WTC11 (cell line): ENCODE data around the gene ZNF782. TPM values are rescaled to one million over a fixed set of nuclear protein-coding genes. Genes with fewer than 3 reads are reported as not detected.

Source experiments
- ATAC-seq: fragments of 200-7000 bp; cut with Tn5 transposase; 2 replicates; pipeline ENCODE4 v1.10.0; 2021; ENCODE audit warnings: mild to moderate bottlenecking, moderate library complexity
- CTCF ChIA-PET: fragments of 300-600 bp; sonication (Branson Sonifier 250); formaldehyde crosslinking; loops from one replicate; lab custom pipeline; 2021; ENCODE audit warnings: antibody characterized with exemption; lab: Charles Lee
- POLR2A ChIA-PET: fragments of 350-600 bp; sonication (Branson Sonifier 250); formaldehyde crosslinking; loops from one replicate; lab custom pipeline; 2021; ENCODE audit warnings: antibody characterized with exemption; lab: Charles Lee
- DNase-seq: peaks from one replicate; pipeline ENCODE4 v3.0.0; 2021; ENCODE audit warnings: low spot score
- H3K27ac Mint-ChIP-seq: 2 replicates; pipeline ENCODE4 v1.8.0; 2021; ENCODE audit warnings: mixed read lengths
- H3K27me3 Mint-ChIP-seq: 2 replicates; pipeline ENCODE4 v1.8.0; 2021; ENCODE audit warnings: low read depth, mild to moderate bottlenecking, moderate library complexity, mixed read lengths
- H3K36me3 Mint-ChIP-seq: 2 replicates; pipeline ENCODE4 v1.8.0; 2021; ENCODE audit warnings: mixed read lengths
- H3K4me1 Mint-ChIP-seq: 2 replicates; pipeline ENCODE4 v1.8.0; 2022; ENCODE audit warnings: mixed read lengths
- H3K4me3 Mint-ChIP-seq: 2 replicates; pipeline ENCODE4 v1.8.0; 2021; ENCODE audit warnings: mild to moderate bottlenecking, moderate library complexity, mixed read lengths
- H3K9me3 Mint-ChIP-seq: 2 replicates; pipeline ENCODE4 v1.8.0; 2021; ENCODE audit warnings: mixed read lengths
- ATF1 ChIP-seq: sonication (generic); formaldehyde crosslinking; IDR thresholded peaks from 2 replicates; pipeline ENCODE4 v1.8.1; 2023; ENCODE audit warnings: mild to moderate bottlenecking, moderate library complexity, missing genetic modification reagents
- CREM ChIP-seq: sonication (generic); formaldehyde crosslinking; IDR thresholded peaks from 2 replicates; pipeline ENCODE4 v1.8.1; 2022; ENCODE audit warnings: mild to moderate bottlenecking, missing genetic modification reagents, moderate library complexity
- CTCF ChIP-seq: fragments of 200-600 bp; IDR thresholded peaks from 2 replicates; pipeline ENCODE4 v1.8.0; 2022; ENCODE audit warnings: antibody characterized with exemption
- E2F1 ChIP-seq: sonication (generic); formaldehyde crosslinking; IDR thresholded peaks from 2 replicates; pipeline ENCODE4 v1.8.0; 2022; ENCODE audit warnings: mild to moderate bottlenecking, missing genetic modification reagents
- ELF4 ChIP-seq: sonication (generic); formaldehyde crosslinking; IDR thresholded peaks from 2 replicates; pipeline ENCODE4 v1.8.1; 2022; ENCODE audit warnings: low read depth, mild to moderate bottlenecking, moderate library complexity, missing genetic modification reagents
- FOXP4 ChIP-seq: sonication (generic); formaldehyde crosslinking; IDR thresholded peaks from 2 replicates; pipeline ENCODE4 v1.8.0; 2022; ENCODE audit warnings: mild to moderate bottlenecking, missing genetic modification reagents
- GABPB1 ChIP-seq: sonication (generic); formaldehyde crosslinking; IDR thresholded peaks from 2 replicates; pipeline ENCODE4 v1.8.1; 2023; ENCODE audit warnings: mild to moderate bottlenecking, missing genetic modification reagents
- GTF2I ChIP-seq: fragments of 250-450 bp; sonication (Bioruptor Pico); conservative IDR thresholded peaks from 2 replicates; pipeline ENCODE4 v1.4.0; 2021; ENCODE audit warnings: mild to moderate bottlenecking
- IRF2 ChIP-seq: sonication (generic); formaldehyde crosslinking; IDR thresholded peaks from 2 replicates; pipeline ENCODE4 v1.8.0; 2022; ENCODE audit warnings: low read depth, missing genetic modification reagents, borderline replicate concordance
- NFE2L1 ChIP-seq: sonication (generic); formaldehyde crosslinking; IDR thresholded peaks from 2 replicates; pipeline ENCODE4 v1.8.1; 2023; ENCODE audit warnings: missing genetic modification reagents
- NR2C2 ChIP-seq: sonication (generic); formaldehyde crosslinking; IDR thresholded peaks from 2 replicates; pipeline ENCODE4 v1.8.0; 2022; ENCODE audit warnings: mild to moderate bottlenecking, missing genetic modification reagents
- PRDM15 ChIP-seq: sonication (generic); formaldehyde crosslinking; IDR thresholded peaks from 2 replicates; pipeline ENCODE4 v1.8.0; 2022; ENCODE audit warnings: missing genetic modification reagents
- RELA ChIP-seq: sonication (generic); formaldehyde crosslinking; IDR thresholded peaks from 2 replicates; pipeline ENCODE4 v1.8.1; 2022; ENCODE audit warnings: missing genetic modification reagents, mild to moderate bottlenecking, borderline replicate concordance
- RORB ChIP-seq: fragments of 250-450 bp; sonication (Bioruptor Pico); IDR thresholded peaks from 2 replicates; pipeline ENCODE4 v1.9.0; 2021; ENCODE audit warnings: mild to moderate bottlenecking
- SOX15 ChIP-seq: fragments of 250-450 bp; sonication (Bioruptor Pico); IDR thresholded peaks from 2 replicates; pipeline ENCODE4 v1.9.0; 2021; ENCODE audit warnings: mild to moderate bottlenecking
- STAT6 ChIP-seq: sonication (generic); formaldehyde crosslinking; conservative IDR thresholded peaks from 2 replicates; pipeline ENCODE4 v1.8.1; 2023; ENCODE audit warnings: mild to moderate bottlenecking, low read depth, missing genetic modification reagents, moderate library complexity
- TEAD1 ChIP-seq: sonication (generic); formaldehyde crosslinking; IDR thresholded peaks from 2 replicates; pipeline ENCODE4 v1.8.0; 2022; ENCODE audit warnings: mild to moderate bottlenecking, missing genetic modification reagents
- ZMAT4 ChIP-seq: fragments of 250-450 bp; sonication (Bioruptor Pico); IDR thresholded peaks from 2 replicates; pipeline ENCODE4 v1.9.0; 2021; ENCODE audit warnings: mild to moderate bottlenecking
- ZNF121 ChIP-seq: sonication (generic); formaldehyde crosslinking; IDR thresholded peaks from 2 replicates; pipeline ENCODE4 v1.8.0; 2023; ENCODE audit warnings: missing genetic modification reagents
- ZNF423 ChIP-seq: fragments of 250-450 bp; sonication (Bioruptor Pico); IDR thresholded peaks from 2 replicates; pipeline ENCODE4 v2.1.2; 2022; ENCODE audit warnings: mild to moderate bottlenecking, moderate library complexity
- total RNA-seq: library from RNA; stranded (reverse); gene quantifications from 3 replicates; pipeline ENCODE4 v1.2.3, GENCODE V29; 2021
- TF ChIP-seq, protein P1 (sequence below): fragments of 250-450 bp; sonication (Bioruptor Pico); IDR thresholded peaks from 2 replicates; pipeline ENCODE4 v1.9.0; 2021; ENCODE audit warnings: mild to moderate bottlenecking, borderline replicate concordance

ZNF782 gene
- total RNA-seq, 1 experiment from 2014 or later = 6.2 TPM

GRCh38 chr9:96877269-96877668 lies 23.0 kb upstream of the ZNF782 start (continued):
- TF ChIP-seq GABPB1 (CRISPR knock-in tag) = no peak
- TF ChIP-seq ZNF423 = no peak
- TF ChIP-seq ZMAT4 = no peak
- TF ChIP-seq ATF1 (CRISPR knock-in tag) = no peak
- no peak for TF ChIP-seq NFE2L1
- TF ChIP-seq RORB (CRISPR knock-in tag) = no peak
- no peak for TF ChIP-seq CREM (CRISPR knock-in tag)
- TF ChIP-seq GTF2I = no peak
- no peak for TF ChIP-seq FOXP4
- no peak for TF ChIP-seq NR2C2 (CRISPR knock-in tag)

DNA sequence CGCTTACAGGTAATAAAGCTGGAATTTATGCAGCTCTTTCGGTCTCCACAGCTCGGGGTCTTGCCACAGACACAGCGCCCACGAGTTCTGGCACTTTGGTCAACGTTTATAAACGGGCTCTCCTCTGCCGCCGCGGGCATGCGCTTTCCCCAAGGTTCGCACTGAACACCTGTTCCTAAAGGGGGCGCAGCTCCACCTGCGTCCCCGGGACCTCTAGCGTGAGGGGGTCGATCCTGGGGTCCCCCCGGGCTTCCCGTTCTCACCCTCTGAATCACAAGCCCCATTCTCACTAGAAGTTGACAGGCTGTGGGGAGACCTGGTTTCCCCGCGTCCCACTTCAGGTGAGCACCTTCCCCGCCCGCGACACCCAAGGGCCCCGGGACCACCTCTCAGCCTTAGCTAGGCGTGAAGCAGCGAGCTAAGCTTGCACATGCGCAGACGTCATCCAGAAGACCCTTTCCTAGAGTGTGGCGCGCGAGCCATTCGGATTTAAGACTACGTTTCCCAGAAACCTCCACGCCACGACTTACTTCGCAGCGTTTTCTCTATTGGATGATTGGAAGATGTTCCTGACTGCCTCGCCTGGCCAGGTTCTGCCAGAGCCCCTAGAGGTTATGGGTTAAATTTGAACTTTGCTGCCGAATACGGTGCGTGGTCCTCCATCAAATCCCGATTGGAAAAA lies 21.3 kb upstream of the ZNF782 start:
- no peaks in the 10 kb centered on the region for H3K36me3 Mint-ChIP-seq
- no peak overlapping the region for H3K27ac Mint-ChIP-seq
- TF ChIP-seq, protein P1, sequence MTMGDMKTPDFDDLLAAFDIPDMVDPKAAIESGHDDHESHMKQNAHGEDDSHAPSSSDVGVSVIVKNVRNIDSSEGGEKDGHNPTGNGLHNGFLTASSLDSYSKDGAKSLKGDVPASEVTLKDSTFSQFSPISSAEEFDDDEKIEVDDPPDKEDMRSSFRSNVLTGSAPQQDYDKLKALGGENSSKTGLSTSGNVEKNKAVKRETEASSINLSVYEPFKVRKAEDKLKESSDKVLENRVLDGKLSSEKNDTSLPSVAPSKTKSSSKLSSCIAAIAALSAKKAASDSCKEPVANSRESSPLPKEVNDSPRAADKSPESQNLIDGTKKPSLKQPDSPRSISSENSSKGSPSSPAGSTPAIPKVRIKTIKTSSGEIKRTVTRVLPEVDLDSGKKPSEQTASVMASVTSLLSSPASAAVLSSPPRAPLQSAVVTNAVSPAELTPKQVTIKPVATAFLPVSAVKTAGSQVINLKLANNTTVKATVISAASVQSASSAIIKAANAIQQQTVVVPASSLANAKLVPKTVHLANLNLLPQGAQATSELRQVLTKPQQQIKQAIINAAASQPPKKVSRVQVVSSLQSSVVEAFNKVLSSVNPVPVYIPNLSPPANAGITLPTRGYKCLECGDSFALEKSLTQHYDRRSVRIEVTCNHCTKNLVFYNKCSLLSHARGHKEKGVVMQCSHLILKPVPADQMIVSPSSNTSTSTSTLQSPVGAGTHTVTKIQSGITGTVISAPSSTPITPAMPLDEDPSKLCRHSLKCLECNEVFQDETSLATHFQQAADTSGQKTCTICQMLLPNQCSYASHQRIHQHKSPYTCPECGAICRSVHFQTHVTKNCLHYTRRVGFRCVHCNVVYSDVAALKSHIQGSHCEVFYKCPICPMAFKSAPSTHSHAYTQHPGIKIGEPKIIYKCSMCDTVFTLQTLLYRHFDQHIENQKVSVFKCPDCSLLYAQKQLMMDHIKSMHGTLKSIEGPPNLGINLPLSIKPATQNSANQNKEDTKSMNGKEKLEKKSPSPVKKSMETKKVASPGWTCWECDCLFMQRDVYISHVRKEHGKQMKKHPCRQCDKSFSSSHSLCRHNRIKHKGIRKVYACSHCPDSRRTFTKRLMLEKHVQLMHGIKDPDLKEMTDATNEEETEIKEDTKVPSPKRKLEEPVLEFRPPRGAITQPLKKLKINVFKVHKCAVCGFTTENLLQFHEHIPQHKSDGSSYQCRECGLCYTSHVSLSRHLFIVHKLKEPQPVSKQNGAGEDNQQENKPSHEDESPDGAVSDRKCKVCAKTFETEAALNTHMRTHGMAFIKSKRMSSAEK = no peak
- TF ChIP-seq STAT6 (CRISPR knock-in tag) (no peak), PRDM15 (CRISPR knock-in tag) (no peak), ZNF121 (CRISPR knock-in tag) (no peak), SOX15 (CRISPR knock-in tag) (no peak), E2F1 (CRISPR knock-in tag) (no peak), CTCF (peak; percentile 66), IRF2 (CRISPR knock-in tag) (no peak), ELF4 (CRISPR knock-in tag) (no peak), RELA (CRISPR knock-in tag) (no peak), ZNF423 (peak; percentile 97), TEAD1 (CRISPR knock-in tag) (no peak; the same call in 1 of the 2 replicates)

More for the DNA sequence above, 21.3 kb upstream of the ZNF782 start:
- Mint-ChIP-seq H3K4me1 (peaks cover 17% of the 10 kb centered on the region), H3K4me3 (peak overlapping the region; percentile 76), H3K27me3 (peaks cover 86% of the 10 kb centered on the region), H3K9me3 (no peaks in the 10 kb centered on the region)
- CTCF ChIA-PET = interaction anchor here (0.7 to 1.8 kb wide), 18 partner anchors 9 to 553 kb away, joined by 3 to 34 read pairs (median 4); partner anchors contain the start of genes CTSV and ZNF782
- ATAC-seq (peak; percentile 96), DNase-seq (peak; percentile 94)
- POLR2A ChIA-PET = interaction anchor here (0.6 to 1.2 kb wide), 2 partner anchors 19 to 203 kb away, joined by 4 read pairs; no protein-coding TSS in a partner anchor
